ENCODE measurements around the gene XAGE3. TPM values are rescaled to one million over a fixed set of nuclear protein-coding genes. Genes with fewer than 3 reads are reported as not detected.
"Not testable (repeated sequence)": the region's sequence is repeated elsewhere in the genome, so short reads cannot be mapped to it uniquely, and the experiment has no call there.

The XAGE3 gene, protein sequence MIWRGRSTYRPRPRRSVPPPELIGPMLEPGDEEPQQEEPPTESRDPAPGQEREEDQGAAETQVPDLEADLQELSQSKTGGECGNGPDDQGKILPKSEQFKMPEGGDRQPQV
- 3.9 TPM in 1 of 2 replicates, not detected in the other for total RNA-seq (2014; rRNA removed; shearing (Covaris generic))

DNA sequence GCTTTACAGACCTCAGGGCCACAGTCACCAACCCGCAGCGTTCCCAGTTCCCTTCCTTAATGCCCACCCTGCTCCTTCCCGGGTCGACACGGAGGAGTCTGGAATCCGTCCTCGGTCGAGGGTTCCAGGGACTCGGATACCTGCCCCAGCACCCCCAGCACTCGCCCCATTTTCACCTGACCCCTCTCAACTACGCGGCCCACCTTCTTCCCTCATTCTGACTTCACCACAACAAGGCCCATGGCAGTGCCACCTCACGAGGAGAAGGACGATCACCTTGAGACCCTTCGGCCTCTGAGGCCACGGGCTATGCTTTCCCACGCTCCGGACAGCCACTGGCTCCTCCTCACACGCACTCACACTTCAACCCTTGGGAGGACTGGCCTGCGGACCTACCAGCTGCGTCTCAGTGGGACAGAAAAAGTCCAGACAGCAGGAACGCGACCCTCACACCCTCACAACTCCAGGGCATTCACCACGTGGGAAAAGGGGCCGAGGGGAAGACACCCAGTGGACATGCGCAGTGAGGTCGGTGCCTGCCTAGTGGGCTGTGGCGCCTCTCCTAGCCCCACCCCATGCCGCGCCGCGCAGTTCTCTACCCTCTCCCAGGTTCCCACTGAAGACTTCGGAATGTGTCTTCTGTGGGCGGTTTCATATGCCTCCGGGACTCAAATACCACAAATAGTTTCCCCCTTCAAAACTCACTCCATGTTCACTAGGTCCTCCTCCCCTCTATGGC lies at the start of gene XAGE3:
TSS of gene XAGE3 (minus strand) at position 474 of the 739 bp plus-strand sequence. CDS start 950 bp downstream, outside the sequence.
- no peak for DNase-seq (ENCODE audit: low spot score)

DNA sequence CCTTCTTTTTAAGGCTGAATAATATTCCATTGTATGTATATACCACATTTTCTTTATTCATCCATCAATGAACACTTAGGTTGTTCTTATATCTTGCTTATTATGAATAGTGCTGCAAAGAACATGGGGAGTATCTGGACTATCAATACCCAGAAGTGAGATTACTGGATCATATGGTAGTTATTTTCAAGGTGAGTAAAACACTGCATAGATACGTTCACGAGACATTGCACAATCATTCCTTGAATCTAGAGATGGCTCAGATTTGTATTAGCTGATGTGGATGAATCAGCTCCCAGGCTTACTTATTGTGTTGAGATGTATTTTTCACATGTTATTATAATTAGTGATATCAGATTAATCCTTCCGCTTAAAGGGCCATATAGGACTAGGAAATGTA lies 46.8 kb upstream of the XAGE3 start:
- not testable (repeated sequence) for DNase-seq (ENCODE audit: low spot score)

DNA sequence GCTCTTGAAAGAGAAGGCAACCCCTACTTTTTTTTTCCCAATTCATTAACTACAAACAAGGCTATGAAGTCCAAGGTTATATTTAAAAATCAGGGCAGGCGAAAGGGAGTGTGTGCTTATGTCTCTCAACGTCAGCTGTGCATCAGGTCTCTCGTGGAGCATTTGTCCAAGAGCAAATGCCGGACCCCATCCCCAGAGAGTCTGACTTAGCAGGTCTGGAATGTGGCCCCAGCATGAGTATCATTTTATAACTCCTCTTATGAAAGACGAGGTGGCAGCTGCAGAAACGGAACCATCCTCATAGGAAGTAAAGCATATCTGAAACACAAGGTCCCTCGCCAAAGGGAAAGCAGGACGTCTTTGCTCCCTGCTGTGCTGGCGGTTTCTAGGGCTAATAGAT lies 45.8 kb upstream of the XAGE3 start:
- DNase-seq (ENCODE audit: low spot score): not testable (repeated sequence)

DNA sequence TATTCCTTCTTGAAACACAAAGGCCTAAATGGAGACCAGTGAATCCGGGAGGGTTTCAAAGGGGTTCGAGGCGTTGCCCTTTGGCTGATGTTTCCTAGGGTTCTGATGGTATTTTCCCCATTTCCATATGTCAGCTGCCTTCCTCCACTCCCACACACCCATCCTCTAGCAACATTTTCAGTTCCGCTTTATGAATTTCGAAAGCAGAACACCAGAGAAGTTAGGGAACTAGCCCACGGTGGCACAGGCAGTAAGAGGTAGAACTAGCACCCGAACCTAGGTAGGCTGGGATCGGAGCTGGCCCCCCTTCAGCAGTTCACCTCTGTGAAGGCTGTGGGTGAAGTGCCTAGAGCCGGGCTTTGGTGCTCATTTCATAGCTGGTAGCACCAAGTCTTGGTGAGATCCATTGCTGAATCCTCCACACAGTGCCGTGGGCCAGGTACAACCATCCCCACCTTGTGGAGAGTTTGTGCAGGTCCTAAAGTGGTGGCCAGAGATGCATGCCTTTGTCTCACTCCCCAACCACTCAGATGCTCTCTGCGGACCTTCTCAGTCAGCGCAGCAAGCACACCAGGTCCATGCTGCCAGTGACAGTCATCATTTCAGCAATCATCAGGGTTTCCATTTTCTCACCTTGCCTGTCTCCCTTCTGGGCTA lies 41.6 kb upstream of the XAGE3 start:
- DNase-seq (ENCODE audit: low spot score): not testable (repeated sequence)

DNA sequence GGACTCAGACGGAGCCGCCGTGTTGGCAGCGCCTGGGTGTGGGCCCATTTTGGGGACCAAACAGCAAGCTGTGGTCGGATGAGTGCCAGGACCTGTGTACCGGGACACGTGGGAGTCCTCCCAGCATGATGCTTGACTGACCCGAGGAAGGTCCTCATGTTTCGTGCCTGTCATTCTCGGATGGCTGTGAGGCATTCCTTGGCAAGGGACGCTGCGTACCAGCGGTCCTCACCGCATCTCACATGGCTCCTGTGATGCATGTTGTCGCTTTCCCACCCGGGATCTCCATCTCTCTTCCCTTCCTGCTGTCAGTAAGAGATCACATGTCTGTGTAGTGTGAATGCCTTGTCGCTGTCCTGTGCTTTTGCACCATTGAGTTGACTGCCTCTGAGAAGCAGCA lies 40.0 kb upstream of the XAGE3 start:
- not testable (repeated sequence) for DNase-seq (ENCODE audit: low spot score)

DNA sequence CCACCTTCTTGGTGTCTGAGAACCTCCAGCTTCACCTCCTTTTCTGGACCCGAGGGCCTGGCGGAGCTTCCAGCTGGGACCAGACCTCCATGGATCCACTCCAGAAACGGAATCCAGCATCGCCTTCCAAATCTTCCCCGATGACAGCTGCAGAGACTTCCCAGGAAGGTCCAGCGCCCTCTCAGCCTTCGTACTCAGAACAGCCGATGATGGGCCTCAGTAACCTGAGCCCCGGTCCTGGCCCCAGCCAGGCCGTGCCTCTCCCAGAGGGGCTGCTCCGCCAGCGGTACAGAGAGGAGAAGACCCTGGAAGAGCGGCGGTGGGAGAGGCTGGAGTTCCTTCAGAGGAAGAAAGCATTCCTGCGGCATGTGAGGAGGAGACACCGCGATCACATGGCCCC lies 39.3 kb upstream of the XAGE3 start:
- DNase-seq (ENCODE audit: low spot score): not testable (repeated sequence)

DNA sequence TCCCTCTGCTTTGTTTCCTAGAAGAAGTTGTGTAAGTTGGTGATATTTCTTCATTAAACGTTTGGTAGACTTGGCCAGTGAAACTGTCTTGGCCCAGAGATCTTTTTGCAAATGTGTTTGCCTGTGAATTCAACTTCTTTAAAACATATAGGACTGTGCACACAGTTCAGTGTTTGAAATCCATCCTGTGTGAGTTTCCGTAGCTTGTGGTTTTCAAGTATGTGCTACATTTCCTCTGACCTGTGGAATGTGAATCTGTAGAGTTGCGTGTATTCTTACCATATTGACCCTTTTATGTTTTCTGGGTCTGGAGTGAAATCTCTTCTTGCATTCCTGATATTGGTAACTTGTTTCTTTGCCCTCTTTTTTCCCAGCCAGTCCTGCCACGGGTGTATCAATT lies 38.2 kb upstream of the XAGE3 start:
- not testable (repeated sequence) for DNase-seq (ENCODE audit: low spot score)

DNA sequence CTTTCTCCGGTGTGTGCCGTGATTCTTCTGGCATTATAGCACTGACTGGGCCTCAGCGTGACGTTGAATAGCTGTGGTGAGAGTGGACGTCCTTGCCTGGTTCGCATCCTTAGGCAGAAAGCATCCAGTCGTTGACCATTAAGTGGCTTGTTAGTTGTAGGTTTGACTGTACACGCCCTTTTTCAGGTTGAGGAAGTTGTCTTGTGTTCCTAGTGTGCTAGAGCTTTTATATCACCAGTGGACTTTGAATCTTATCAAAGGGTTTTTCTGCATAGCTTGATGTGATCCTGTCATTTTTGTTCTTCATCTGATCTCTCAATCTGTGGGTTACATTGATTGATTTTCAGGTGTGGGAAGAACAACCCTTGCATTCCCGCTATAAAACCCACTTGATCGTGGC lies 37.6 kb upstream of the XAGE3 start:
- not testable (repeated sequence) for DNase-seq (ENCODE audit: low spot score)

DNA sequence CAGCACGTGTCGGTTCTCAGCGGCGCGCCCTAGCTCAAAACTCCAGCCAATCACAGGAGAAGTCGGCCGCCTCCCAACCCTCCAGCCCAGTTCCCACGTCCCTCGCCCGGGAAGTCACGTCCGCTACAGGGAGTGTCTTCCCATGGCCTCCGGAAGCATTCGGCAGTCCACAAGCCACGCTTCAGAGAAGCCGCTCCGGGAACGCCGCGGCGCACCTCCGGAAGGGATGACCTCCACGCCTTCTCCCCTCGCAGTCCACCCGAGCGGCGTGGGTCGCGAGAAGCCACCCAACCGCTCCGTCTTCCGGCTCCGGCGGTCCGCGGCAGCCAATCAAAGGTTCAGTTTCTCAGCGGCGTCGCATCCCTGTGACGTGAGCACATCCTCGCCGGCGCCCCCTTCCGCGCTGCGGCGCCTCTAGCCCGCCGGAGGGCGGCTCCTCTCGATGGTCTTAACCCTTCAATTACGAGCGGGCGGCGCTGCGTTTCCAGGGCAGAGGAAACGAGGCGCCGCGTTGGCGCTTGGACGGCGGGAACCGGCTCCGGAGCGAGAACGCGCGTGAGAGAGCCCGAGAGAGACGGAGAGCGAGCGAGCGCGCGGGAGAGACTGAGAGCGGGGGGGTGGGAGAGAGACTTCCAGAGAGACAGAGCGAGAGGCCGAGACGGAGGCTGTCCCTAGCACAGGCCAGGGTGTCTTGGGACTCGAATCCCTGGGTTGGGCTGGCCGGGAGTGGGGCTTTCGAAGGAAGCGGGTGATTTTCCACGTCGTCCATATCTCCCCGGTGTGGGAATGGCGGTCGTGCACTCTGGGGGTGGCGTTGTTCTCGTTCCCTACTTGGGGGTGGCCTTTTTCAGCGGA lies 29.2 kb upstream of the XAGE3 start, which contains the start of gene FAM156B:
TSS of gene FAM156B (plus strand) at position 476 of the 855 bp plus-strand sequence. CDS start 9,896 bp downstream, outside the sequence.
- DNase-seq (ENCODE audit: low spot score): not testable (repeated sequence)

DNA sequence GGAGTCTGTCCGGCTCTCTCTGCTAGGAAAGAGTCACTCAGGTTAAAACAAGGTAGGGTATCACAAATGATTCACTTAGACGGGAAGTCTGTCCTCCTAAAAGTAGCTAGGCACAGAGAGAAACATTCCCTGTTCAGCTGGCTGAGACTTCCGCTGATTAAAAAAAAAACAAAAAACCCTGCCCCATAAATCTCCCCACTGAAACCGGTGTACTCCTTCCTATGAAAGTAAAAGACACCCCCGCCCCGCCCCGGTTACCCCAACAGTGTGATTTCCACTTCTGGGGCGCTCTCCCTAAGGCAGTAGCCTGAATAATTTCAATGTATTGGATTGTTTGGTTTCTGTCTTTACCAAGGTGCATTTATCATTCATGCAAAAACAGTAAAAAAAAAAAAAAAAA lies 28.6 kb upstream of the XAGE3 start:
- not testable (repeated sequence) for DNase-seq (ENCODE audit: low spot score)

DNA sequence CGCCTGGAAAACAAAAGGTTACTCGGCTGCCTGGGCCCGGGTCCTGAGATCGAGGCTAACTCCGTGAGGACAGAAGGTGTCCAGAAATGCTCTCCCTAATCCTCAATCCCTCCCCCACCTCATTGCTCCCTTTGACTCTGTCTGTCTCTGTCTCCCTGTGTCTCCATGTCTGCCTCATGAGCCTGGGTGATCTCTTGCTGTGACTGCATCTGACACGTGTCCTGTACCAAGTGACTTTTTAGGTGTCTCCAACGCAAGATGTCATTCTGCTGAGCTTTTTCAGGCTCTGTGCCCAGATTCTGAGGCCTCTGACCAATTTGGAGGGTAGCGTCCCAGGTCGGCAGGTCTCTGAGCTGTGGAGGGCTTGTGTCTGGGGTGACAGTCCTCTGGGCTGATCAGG lies 20.2 kb upstream of the XAGE3 start:
- DNase-seq (ENCODE audit: low spot score): not testable (repeated sequence)

DNA sequence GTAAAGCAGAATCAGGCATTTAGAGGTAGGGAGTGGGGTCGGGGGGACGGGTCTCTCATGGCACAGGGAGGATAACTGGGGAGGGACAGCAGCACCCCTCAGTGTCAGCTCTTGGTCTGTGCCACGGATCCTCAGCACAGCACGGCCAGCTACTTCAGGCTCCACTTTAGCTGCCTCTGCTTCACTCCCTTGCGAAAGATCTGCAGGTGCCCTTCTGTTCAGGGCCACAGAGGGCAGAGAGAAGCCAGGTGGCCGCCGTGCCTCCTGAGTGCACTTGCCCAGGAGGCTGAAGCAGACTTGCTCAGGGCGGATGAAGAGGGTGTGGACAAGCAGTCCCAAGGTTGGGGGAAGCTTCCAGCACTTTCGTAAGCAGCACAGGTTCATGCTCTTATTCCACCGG lies 19.6 kb upstream of the XAGE3 start:
- not testable (repeated sequence) for DNase-seq (ENCODE audit: low spot score)

DNA sequence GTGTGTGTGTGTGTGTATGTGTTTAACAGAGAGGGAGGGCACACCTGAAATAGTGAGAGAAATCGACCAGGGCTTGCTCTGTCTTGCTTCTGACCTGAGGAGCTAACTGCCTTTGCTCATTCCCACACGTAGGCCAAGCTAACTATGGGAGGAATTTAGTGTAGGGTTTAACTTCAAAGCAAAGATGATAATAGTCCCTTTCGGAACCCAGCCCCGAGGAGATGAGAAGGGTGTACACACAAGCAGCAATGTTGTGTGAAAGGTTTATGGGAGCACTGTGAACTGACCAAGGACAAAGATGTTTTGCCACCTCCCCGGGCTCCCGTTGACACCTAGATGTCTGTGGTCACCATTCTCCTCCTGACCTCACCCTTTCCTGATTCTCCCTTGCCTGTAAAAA lies 8.5 kb upstream of the XAGE3 start:
- not testable (repeated sequence) for DNase-seq (ENCODE audit: low spot score)

DNA sequence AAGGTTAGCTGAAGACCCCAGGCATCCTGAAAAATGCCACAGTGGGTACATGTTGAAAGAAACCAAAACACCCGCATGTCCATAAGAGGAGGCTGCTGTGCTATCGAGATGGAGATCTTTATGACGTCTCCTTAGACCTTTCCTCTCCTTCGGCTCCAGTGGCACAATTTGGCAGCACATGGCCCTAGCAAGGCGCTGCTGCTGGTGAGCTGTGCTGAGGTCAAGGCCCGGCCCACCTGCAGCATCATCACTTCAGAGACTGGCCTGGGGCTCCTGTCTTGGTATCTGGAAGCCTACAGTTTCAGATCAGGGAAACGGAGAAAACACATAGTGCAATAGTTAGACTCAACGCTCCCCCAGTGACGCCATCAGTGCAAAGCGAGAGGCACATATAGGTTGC lies 7.6 kb upstream of the XAGE3 start:
- DNase-seq (ENCODE audit: low spot score): not testable (repeated sequence)

DNA sequence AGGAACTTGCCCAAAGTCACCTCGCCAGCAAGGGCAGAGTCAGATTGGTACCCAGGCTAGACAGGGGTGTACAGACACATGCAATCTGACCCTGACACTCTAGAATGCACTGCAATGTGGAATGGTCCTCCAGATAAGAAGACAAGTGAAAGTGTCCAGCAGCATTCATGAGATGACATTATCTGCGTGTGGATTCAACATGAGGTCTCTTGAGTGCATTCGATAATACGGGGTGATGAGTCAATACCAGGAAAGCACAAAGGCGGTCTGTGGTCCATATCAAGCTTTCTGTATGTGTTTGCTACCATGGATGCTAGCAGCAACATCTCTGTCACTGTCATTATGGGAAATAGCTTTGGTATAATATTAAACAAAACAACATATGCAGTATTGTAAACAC lies 6.8 kb upstream of the XAGE3 start:
- no peak for DNase-seq (ENCODE audit: low spot score)

DNA sequence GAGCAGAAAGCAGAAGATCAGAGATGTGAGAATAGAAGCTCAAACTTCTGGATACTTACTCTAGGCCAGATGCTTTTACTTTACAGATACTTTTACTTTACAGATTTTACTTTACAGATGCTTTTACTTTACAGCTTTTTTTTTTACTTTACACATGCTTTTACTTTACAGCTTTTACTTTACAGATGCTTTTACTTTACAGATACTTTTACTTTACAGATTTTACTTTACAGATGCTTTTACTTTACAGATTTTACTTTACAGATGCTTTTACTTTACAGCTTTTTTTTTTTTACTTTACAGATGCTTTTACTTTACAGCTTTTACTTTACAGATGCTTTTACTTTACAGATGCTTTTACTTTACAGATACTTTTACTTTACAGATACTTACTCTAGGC lies 5.9 kb upstream of the XAGE3 start:
- DNase-seq (ENCODE audit: low spot score): not testable (repeated sequence)

DNA sequence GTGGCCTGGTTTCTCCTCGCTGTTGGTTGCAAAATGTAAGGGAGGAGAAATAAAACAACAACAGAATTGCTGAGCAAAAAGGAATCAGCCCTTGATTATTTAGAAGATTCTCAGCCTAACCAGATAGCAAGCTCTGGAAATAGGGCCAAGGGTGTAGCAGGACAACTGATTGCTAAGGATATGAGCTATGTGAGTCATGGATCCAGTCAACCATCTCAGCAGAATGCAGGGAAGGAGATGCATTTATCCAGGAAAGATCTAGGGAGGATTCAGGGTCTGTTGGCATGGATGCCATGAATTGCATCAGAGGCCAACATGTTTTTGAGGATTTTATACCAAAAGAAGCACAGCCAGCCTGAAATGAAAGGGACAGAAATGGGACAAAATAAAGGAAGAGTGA lies 2.2 kb upstream of the XAGE3 start:
- no peak for DNase-seq (ENCODE audit: low spot score)

DNA sequence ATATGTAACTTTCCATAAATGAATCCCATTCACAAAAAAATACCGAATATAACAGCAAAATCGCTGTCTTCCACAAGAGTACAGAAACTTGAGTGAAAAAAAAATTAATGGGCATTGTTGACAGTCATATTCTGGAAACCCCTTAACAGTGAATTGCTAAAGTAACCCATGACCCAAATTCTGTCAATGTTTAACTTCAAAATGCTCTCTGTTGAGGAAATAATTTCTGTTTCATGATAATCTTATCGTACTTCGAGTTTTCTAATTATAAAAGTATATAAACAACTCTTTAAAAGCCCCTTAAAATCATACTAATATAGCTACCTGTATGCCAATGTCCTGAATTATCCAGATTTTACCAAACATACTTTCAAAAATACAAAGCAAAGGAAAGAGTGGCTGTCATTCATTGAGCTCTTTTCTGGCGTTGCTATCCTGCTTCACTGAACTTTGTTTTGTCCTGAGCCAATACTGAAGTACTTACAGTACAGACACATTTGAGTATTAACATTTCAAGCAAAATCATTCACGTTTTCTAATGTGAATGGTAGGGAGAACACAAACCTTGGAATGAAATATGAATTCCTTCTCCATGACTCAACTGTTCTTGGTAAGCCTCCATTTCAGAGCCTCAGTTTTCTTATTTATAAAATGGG lies 2.4 kb downstream of the XAGE3 start:
- DNase-seq (ENCODE audit: low spot score): no peak

DNA sequence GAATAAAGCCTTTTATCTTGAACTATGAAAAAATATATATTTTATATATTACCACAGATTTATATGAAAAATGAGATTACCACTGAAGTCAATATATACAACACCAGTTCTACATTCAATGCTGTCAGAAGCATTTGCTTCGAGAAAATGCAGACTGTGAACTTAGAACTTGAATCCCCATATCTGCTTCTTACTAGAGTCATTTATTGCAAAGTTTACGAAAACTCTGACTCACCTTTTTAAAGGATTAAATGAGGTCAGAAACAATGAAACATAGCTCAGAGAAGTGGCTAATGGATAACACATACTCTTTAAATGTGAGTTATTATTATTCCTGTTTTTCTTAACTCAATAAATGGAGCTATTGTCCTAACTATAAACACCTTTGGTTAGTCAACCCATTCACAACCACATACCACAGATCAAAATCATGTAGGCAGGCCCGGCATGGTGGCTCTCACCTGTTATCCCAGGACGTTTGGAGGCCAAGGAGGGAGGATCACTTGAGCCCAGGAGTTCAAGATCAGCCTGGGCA lies 10.8 kb downstream of the XAGE3 start:
- not testable (repeated sequence) for DNase-seq (ENCODE audit: low spot score)

DNA sequence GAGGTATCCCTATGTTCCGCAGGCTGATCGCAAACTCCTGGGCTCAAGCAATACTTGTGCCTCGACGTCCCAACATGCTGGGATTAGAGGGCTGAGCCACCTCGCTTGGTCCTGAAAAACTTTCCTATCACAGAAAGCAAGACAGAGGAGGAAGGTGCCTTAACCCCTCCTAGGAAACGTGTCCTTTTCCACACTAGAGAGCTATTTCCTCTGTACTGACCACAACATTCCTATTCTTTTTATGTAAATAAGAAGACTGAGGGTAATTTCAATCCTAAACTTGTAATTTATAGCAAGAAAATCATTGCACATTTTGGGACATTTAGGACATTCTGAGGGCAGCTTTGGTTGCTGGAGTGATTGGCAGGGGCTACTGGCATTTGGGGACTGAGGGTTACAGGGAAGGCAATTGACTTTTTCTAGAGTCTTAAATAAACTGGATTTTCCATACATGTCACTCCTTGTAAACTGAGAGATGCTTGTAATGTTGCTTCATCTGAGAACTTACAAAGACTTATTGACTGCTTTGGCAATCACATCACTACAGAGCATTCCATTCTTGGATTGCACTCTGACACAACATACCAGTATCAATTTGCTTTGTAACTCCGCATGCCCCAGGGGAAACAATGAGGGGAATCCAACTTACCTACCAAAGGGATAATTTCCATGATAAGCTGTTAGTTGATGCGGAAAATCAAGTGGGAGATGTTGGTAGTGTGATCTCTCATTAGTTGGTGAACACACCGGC lies 15.6 kb downstream of the XAGE3 start:
- DNase-seq (ENCODE audit: low spot score): no peak
